ENCODE results near the gene PRKAR1B.

The PRKAR1B gene

DNA sequence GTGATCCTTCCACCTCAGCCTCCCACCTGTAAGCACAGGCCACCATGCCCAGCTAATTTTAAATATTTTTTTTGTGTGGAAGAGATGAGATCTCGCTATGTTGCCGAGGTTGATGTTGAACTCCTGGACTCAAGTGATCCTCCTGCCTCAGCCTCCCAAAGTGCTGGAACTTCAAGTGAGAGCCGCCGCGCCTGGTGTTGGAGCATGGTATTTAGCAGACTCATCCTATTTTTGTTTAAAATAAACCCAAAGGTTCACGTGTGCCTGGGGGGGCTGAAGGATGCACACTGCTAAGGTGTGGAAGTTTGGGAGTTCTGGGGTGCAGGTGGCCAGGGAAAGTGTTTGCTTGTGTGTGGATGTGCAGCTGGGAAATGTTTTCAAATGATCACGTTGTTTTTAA lies 225.6 kb downstream of the PRKAR1B start:
- no peak for FAIRE-seq

GRCh38 chr7:500521-501420 lies 226.3 kb downstream of the PRKAR1B start:
- FAIRE-seq (no peak), DNase-seq (ENCODE audit: low spot score) (no peak)

More for the DNA sequence above, 225.6 kb downstream of the PRKAR1B start:
- no peak for DNase-seq (ENCODE audit: low spot score)

DNA sequence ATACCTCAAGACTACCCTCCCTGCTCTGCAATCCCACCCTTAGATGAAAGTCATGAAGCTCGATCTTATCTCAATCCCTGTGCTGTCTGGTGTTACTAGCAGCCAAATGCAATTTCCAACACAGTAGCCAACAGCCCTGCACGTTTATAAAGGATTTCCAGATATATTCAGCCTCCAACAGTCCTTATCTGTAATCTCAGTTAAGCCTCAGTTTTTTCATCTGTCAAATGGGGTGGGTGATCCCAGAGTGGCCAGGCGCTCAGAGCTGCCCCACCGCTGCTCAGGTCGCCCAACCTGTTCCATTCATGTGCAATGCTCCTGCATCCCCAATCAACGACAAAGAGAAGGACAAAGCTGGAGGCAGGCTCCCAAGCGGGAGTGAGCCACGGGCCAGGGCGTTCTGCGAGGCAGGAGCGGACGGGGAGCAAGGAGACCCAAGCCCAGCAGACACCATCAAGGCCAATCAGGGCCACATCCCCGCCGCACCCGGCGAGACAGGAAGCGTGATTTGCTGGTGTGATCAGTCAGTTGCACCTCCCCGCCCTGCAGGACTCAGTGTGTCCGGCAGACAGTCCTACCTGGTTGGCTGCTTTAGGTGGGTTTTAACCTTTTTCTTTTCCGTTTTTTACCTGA lies 227.1 kb downstream of the PRKAR1B start:
- no peak for FAIRE-seq

More for the DNA sequence above, 227.1 kb downstream of the PRKAR1B start:
- DNase-seq (ENCODE audit: low spot score) = no peak

Measured in RCC 7860 (cell line).